Fibroblast of gingiva (primary cell): ENCODE results near the gene GAS7.

Experiments
- DNase-seq: peaks from one replicate; pipeline ENCODE4 v3.0.0-alpha.2; 2011; ENCODE audit warnings: low read depth

GAS7 gene

DNA sequence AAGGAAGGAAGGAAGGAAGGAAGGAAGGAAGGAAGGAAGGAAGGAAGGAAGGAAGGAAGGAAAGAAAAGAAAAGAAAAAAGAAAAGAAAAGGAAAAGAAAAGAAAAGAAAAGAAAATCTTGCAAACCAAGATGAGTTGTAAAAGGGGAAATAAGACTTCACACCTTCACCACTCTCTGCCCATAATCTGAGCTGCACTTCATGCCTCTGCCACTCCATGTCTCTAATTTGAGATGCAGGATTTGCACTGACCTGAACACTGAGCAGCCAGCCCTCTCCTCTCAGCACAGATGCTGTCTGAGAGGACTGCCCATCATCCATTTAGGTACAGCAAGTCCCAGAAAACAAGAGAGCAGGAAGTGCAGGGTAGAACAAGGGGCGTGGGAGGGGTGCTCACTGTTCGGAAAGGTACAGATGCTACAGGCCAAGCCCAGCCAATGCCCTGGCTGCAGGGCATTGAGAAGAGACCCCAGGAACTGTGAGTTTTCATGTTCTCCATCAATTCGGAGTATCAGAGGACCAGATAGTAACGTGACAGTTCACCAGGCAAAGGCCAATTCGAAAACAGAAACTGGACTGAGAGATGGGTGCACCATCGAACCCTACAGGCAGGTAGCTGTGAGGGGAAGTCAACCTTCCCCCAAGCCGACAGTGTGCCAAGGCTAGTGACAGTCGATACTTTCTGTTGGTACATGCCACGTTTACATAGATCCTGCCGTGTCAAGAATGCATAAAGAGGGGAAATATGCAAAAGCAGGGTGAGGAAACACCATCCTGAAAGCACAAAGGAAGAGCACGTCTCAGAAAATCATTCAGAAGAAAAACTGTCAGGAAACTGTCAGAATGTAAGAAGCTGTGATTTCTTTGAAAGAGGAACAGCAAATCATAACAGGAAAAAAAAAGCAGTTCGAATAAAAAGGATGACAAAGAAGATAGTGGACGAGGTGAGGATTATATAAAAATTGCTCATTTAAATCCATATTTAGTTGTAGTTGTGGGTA, 151.3 kb downstream of the GAS7 start:
- no peak for DNase-seq

GRCh38 chr17:10045871-10046658, 152.3 kb downstream of the GAS7 start:
- no peak for DNase-seq

- DNase-seq = no peak
These were observed 155.7 kb downstream of the GAS7 start for GRCh38 chr17:10042589-10043244.

- no peak for DNase-seq
These were observed 156.4 kb downstream of the GAS7 start for GRCh38 chr17:10041916-10042588.

- DNase-seq = no peak
These were observed 157.2 kb downstream of the GAS7 start for GRCh38 chr17:10041287-10041612.

DNA sequence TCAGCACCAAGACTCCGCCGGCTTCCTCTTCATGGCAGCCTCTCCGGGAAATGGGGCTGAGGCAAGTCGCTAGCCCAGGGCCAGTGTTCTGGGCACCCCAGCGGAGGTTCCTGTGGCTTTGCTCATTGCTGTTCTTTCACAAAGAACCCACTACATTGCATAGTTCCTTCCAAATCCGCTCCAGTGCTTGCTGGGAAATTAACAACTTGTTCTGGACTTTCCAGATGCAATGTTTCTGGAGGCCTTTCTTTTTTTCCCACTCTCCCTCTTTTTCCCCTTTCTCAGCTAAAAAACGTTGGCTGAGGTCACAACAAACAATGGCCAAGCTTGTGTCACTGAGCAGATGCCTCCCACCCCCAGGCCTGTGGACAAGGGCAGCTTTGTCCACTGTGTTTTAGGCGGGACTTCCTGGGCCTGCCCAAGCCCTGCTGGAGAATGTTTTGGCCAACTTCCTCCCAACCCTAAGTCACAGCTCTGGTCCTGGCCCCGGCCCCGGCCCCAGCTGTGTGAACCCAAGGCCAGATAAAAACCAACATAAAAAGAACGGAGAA, 161.8 kb downstream of the GAS7 start:
- DNase-seq = no peak

GRCh38 chr17:10035885-10036284, 162.5 kb downstream of the GAS7 start:
- DNase-seq = no peak

GRCh38 chr17:10034719-10035475, 163.5 kb downstream of the GAS7 start:
- no peak for DNase-seq

- no peak for DNase-seq
These were observed 164.4 kb downstream of the GAS7 start for GRCh38 chr17:10033959-10034358.

- DNase-seq = no peak
These were observed 165.0 kb downstream of the GAS7 start for GRCh38 chr17:10033449-10033848.

GRCh38 chr17:10032118-10032852, 166.1 kb downstream of the GAS7 start:
- DNase-seq = no peak

DNA sequence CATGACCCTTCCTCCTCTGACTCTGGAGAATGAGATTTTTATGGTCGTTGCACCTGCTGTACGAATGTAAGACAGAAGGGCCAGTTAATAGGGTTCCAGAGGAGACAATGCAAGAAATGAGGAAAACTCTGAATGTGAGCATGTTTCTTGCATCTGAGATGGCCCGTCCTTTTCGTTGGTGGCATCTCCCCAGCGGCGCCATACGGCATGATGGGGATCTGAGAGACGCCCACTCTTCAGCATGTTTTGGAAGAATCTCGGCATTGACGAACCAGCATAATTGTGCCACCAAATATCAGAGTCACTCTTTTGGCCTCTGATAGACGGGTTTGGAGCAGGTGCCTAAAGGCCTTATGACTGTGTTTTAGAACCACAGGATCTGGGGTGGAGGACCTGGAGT, 166.8 kb downstream of the GAS7 start:
- no peak for DNase-seq

GRCh38 chr17:10031127-10031526, 167.3 kb downstream of the GAS7 start:
- DNase-seq = no peak

GRCh38 chr17:10029129-10029528, 169.3 kb downstream of the GAS7 start:
- DNase-seq = no peak

- DNase-seq = no peak
These were observed 172.2 kb downstream of the GAS7 start for GRCh38 chr17:10025976-10026901.

- DNase-seq = no peak
These were observed 173.2 kb downstream of the GAS7 start for GRCh38 chr17:10025224-10025623.

DNA sequence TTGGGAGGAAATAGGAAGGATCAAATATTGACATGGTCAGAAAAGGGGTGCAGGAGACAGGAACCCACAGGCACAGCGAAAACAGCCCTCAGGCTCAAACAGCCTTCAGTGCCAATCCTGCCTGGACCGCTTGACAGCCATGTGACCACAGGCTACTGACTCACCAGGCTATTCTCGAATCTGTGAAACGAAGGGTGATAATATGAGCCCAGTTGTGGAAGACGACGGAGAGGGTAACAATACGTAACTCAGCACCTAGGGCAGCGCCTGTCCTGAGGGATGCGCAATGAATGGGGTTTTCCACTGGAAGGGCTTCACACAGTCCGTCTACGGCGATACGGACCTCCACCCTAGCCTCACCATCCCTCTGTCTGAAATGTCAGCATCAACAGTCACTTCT, 176.0 kb downstream of the GAS7 start:
- DNase-seq = no peak

DNA sequence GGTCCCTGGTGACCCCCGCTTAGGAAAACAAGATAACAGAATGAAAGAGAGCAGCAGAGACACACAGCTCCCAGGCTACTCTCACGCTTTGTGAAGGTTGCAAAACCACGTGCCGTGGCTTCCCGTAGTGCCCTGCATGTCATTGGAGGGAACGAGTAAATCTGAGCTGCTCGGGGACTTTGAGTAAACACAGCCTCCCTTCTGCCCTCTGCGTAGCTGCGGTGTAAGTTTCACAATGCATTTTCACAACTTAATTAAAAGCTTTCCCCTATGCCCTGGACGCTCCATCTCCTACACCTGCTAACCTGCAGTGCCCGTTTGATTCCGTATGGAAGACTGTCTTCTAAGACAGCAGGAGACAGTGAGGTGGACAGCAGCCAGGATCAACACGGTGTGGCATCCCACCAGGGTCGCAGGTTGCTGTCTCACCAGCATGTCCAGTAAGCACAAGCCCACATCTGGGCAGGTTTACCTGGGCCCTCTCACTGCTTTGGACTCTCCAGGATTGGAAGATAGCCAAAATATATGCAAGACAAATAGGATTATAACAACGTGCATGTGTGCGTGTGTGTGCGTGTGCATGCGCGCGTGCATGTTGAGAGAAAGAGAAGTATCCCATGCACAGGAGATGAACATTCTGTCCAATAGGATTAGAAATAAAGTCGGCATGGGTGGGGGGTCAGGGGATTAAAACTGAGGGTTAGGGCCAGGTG, 177.0 kb downstream of the GAS7 start:
- peak; percentile 14 for DNase-seq
